Upper lobe of left lung (tissue), 6 donors: Measurements from ENCODE around the gene CALML6. TPM values are rescaled to one million over a fixed set of nuclear protein-coding genes. Genes with fewer than 3 reads are reported as not detected.

Experiments used
- ATAC-seq, 2 donors: fragments of 200-7000 bp; cut with Tn5 transposase; one replicate each; pipeline ENCODE4 v1.9.1; 2022; ENCODE audit warnings: mild to moderate bottlenecking in 2 of 2, moderate library complexity in 2 of 2; ENCODE audit not compliant: low FRiP score in 2 of 2
- DNase-seq, 2 donors: peaks; one replicate each; pipeline ENCODE4 v3.0.0-alpha.2; 2019 to 2020
- H3K27ac ChIP-seq, 4 donors: fragments of 200-600 bp; sonication (generic); one replicate each; pipeline ENCODE4 v1.5.1; 2016 to 2019
- H3K27me3 ChIP-seq, 4 donors: fragments of 200-600 bp; sonication (generic); one replicate each; pipeline ENCODE4 v1.5.1; 2017 to 2019
- H3K36me3 ChIP-seq, 4 donors: fragments of 200-600 bp; sonication (generic); one replicate each; pipeline ENCODE4 v1.5.1; 2016 to 2019
- H3K4me1 ChIP-seq, 4 donors: fragments of 200-600 bp; sonication (generic); one replicate each; pipeline ENCODE4 v1.5.1; 2018 to 2019
- H3K4me3 ChIP-seq, 4 donors: fragments of 200-600 bp; sonication (generic); one replicate each; pipeline ENCODE4 v1.5.1; 2017 to 2019; ENCODE audit warnings: mild to moderate bottlenecking in 2 of 4, moderate library complexity in 1 of 4
- H3K9me3 ChIP-seq, 4 donors: fragments of 200-600 bp; sonication (generic); one replicate each; pipeline ENCODE4 v1.5.1; 2018 to 2019
- CTCF ChIP-seq, 6 experiments: fragments of 450-650 bp in 4 of 6; fragments of 200-600 bp in 2 of 6; sonication (generic) in 2 of 6; IDR thresholded peaks; one replicate each; pipeline ENCODE4 v1.5.1; 2016 to 2019; ENCODE audit warnings: antibody characterized with exemption in 6 of 6
- EP300 ChIP-seq, 4 donors: sonication (generic); formaldehyde crosslinking; IDR thresholded peaks; one replicate each; pipeline ENCODE4 v1.5.1; 2017; ENCODE audit warnings: antibody characterized with exemption in 4 of 4, control low read depth in 2 of 4
- POLR2A ChIP-seq, 4 donors: fragments of 450-650 bp; IDR thresholded peaks; one replicate each; pipeline ENCODE4 v1.5.1; 2016 to 2017; ENCODE audit warnings: antibody characterized with exemption in 4 of 4, mild to moderate bottlenecking in 2 of 4
- POLR2AphosphoS5 ChIP-seq, 2 donors: sonication (generic); formaldehyde crosslinking; IDR thresholded peaks; one replicate each; pipeline ENCODE4 v1.5.1; 2017; ENCODE audit warnings: antibody characterized with exemption in 2 of 2
- WGBS, 2 donors: methylation state at CpG; one replicate each; pipeline ENCODE4 v1.1.5; 2017 to 2018; 5-methylcytosine and 5-hydroxymethylcytosine counted together
- total RNA-seq, 6 donors: library from RNA; depleted of rRNA in 4 of 6; stranded (reverse); fragments of >200 nt in 4 of 6; gene quantifications; one replicate each; pipeline versions ENCODE4 v1.1.0 to v1.2.1, GENCODE V29; 2016 to 2021
- donor health status: DM: no; HTN: no; CAD: no; lungs with moderate emphysema.
- donor health status: DM: no; HTN: yes; CAD: no; lungs with severe emphysema.

Gene CALML6
- total RNA-seq, 6 donors from 2014 or later, result 0.37 to 0.57 (median 0.39) TPM; not detected in 3

GRCh38 chr1:1945782-1946393, 30.8 kb downstream of the CALML6 start:
- Histone ChIP-seq H3K4me3 (no peak overlapping the region), H3K9me3 (no peaks in the 10 kb centered on the region), H3K27me3 (no peaks in the 10 kb centered on the region), H3K4me1 (peaks cover 9 to 20% (median 14%) of the 10 kb centered on the region in 4 donors), H3K27ac (no peak overlapping the region), H3K36me3 (no peaks in the 10 kb centered on the region)
- 87 to 88% methylated on average over 20 to 29 of the region's 29 CpGs for WGBS, 2 donors
- DNase-seq, result peak in 1 of 2 donors; percentile 52
- no peak for TF ChIP-seq CTCF (IDR thresholded peaks at IDR 0.05)
- TF ChIP-seq EP300 (IDR thresholded peaks at IDR 0.05), result no peak
- no peak for TF ChIP-seq POLR2A (IDR thresholded peaks at IDR 0.05)
- TF ChIP-seq POLR2AphosphoS5 (IDR thresholded peaks at IDR 0.05), result no peak
- no peak for ATAC-seq

- no peaks in the 10 kb centered on the region for H3K9me3 ChIP-seq
- no peak for TF ChIP-seq EP300 (IDR thresholded peaks at IDR 0.05)
- no peak for TF ChIP-seq CTCF (IDR thresholded peaks at IDR 0.05)
- no peak for TF ChIP-seq POLR2A (IDR thresholded peaks at IDR 0.05)
- DNase-seq (peak in 1 of 2 donors; percentile 88), ATAC-seq (peak in 1 of 2 donors; percentile 48)
- WGBS, 2 donors, result 37 to 42% methylated on average over 3 to 9 of the region's 11 CpGs
- H3K27me3 ChIP-seq, result no peaks in the 10 kb centered on the region
- peaks cover 9 to 20% (median 14%) of the 10 kb centered on the region in 4 donors for H3K4me1 ChIP-seq
- H3K27ac ChIP-seq, result peak overlapping the region in 1 of 4 donors; percentile 21
- H3K4me3 ChIP-seq, result no peak overlapping the region
- no peaks in the 10 kb centered on the region for H3K36me3 ChIP-seq
Observed at GRCh38 chr1:1946540-1946939, 31.5 kb downstream of the CALML6 start.

DNA sequence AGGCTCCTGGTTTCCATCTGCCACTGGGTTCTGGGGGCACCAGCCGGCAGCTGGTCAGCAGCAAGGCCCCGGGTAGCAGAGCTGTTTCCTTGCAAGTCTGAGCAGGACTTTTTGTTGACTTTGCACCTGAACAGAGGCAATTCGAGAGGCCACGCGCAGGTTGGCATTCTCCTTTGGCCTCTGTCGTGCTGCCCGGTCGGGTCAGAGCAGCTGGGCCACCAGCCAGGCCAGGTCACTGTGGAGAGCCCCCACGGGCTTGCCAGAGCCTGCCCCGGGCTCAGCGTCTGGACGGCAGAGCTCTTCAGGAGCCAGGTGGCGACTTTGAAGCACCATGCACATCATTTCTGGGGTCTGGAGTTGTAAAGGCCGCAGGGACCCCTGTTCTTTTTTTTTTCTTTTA, 32.4 kb downstream of the CALML6 start:
- ATAC-seq (peak in 1 of 2 donors; percentile 41), DNase-seq (peak; percentile 67 to 79)
- H3K36me3 ChIP-seq, result no peaks in the 10 kb centered on the region
- H3K27me3 ChIP-seq, result no peaks in the 10 kb centered on the region
- no peak for TF ChIP-seq EP300 (IDR thresholded peaks at IDR 0.05)
- TF ChIP-seq POLR2AphosphoS5 (IDR thresholded peaks at IDR 0.05), result no peak
- TF ChIP-seq POLR2A (IDR thresholded peaks at IDR 0.05), result no peak
- TF ChIP-seq CTCF (IDR thresholded peaks at IDR 0.05), result no peak
- no peak overlapping the region for H3K4me3 ChIP-seq
- peaks cover 9 to 20% (median 14%) of the 10 kb centered on the region in 4 donors for H3K4me1 ChIP-seq
- WGBS, 2 donors, result 77 to 80% methylated on average over 8 to 11 of the region's 14 CpGs
- peak overlapping the region in 1 of 4 donors; percentile 21 for H3K27ac ChIP-seq
- no peaks in the 10 kb centered on the region for H3K9me3 ChIP-seq

DNA sequence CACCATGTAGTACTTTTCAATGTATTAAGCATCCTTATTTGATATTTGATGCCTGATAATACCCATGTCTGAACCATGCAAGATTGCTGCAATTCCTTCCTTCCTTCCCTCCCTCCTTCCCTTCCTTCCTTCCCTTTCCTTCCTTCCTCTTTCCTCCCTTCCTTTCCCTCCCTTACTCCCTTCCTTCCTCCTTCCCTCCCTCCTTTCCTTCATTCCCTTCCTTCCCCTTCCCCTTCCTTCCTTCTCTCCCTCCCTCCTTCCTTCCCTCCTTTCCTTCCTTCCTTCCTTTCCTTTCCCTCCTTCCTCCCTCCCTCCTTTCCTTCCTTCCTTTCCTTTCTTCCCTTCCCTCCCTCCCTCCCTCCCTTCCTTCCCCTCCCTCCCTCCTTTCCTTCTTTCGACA, 33.7 kb downstream of the CALML6 start:
- H3K4me3 ChIP-seq, result no peak overlapping the region
- no peaks in the 10 kb centered on the region for H3K27me3 ChIP-seq
- TF ChIP-seq CTCF (IDR thresholded peaks at IDR 0.05) (no peak), EP300 (IDR thresholded peaks at IDR 0.05) (no peak), POLR2AphosphoS5 (IDR thresholded peaks at IDR 0.05) (no peak), POLR2A (IDR thresholded peaks at IDR 0.05) (no peak)
- H3K27ac ChIP-seq, result no peak overlapping the region
- H3K4me1 ChIP-seq, result peaks cover 9 to 19% (median 13%) of the 10 kb centered on the region in 4 donors
- no peaks in the 10 kb centered on the region for H3K36me3 ChIP-seq
- WGBS, 2 donors, result 33 to 40% methylated on average over 1 of the region's 1 CpG
- no peak for DNase-seq
- no peaks in the 10 kb centered on the region for H3K9me3 ChIP-seq
- ATAC-seq, result no peak

DNA sequence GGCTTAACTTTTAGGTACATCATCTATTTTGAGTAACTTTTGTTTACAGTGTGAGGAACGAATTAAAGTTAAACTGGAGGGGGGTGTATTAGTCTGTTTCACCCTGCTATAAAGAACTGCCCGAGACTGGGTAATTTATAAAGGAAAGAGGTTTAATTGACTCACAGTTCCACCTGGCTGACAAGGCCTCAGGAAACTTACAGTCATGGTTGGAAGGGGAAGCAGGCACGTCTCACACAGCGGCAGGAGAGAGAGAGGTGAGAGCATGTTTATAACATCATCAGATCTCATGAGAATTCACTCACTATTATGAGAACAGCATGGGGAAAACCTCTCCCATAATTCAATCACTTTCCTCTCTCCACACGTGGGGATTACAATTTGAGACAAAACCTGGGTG, 35.9 kb downstream of the CALML6 start:
- ATAC-seq (no peak), DNase-seq (no peak)
- Histone ChIP-seq H3K36me3 (no peaks in the 10 kb centered on the region), H3K27me3 (no peaks in the 10 kb centered on the region), H3K27ac (no peak overlapping the region), H3K4me1 (peaks cover 3 to 13% (median 6%) of the 10 kb centered on the region in 4 donors), H3K4me3 (no peak overlapping the region), H3K9me3 (no peaks in the 10 kb centered on the region)
- TF ChIP-seq POLR2AphosphoS5 (IDR thresholded peaks at IDR 0.05) (no peak), CTCF (IDR thresholded peaks at IDR 0.05) (no peak), POLR2A (IDR thresholded peaks at IDR 0.05) (no peak), EP300 (IDR thresholded peaks at IDR 0.05) (no peak)
- 83 to 90% methylated on average over 5 of the region's 5 CpGs for WGBS, 2 donors
